Measurements from ENCODE around the gene ATG16L2.
"Not testable (repeated sequence)": the region's sequence is repeated elsewhere in the genome, so short reads cannot be mapped to it uniquely, and the experiment has no call there.

ATG16L2 gene

GRCh38 chr11:72805216-72805615 is 9.0 kb upstream of the ATG16L2 start:
- DNase-seq, result no peak

- not testable (repeated sequence) for DNase-seq
These were observed 7.8 kb upstream of the ATG16L2 start for GRCh38 chr11:72806378-72806777.

GRCh38 chr11:72807021-72807693 is 7.1 kb upstream of the ATG16L2 start:
- DNase-seq, result no peak

GRCh38 chr11:72807792-72808191 is 6.4 kb upstream of the ATG16L2 start:
- DNase-seq, result no peak

GRCh38 chr11:72808331-72808798 is 5.8 kb upstream of the ATG16L2 start:
- DNase-seq, result no peak

GRCh38 chr11:72811686-72812085 is 2.5 kb upstream of the ATG16L2 start:
- DNase-seq, result not testable (repeated sequence)

GRCh38 chr11:72812604-72812966 is 1.6 kb upstream of the ATG16L2 start:
- DNase-seq, result no peak

- peak; percentile 73 for DNase-seq
These were observed 1.1 kb upstream of the ATG16L2 start for GRCh38 chr11:72812967-72813739.

GRCh38 chr11:72813740-72814285 is 398 bp upstream of the ATG16L2 start:
- DNase-seq, result no peak

- no peak for DNase-seq
These were observed 953 bp downstream of the ATG16L2 start for GRCh38 chr11:72815110-72815618.

GRCh38 chr11:72816404-72816990 is 2.3 kb downstream of the ATG16L2 start:
- no peak for DNase-seq

GRCh38 chr11:72817966-72818365 is 3.8 kb downstream of the ATG16L2 start:
- DNase-seq, result no peak

GRCh38 chr11:72818971-72819370 is 4.8 kb downstream of the ATG16L2 start:
- no peak for DNase-seq

- no peak for DNase-seq
These were observed 6.4 kb downstream of the ATG16L2 start for GRCh38 chr11:72820439-72821139.

GRCh38 chr11:72821221-72821919 is 7.2 kb downstream of the ATG16L2 start:
- DNase-seq, result no peak

GRCh38 chr11:72821920-72822799 is 7.9 kb downstream of the ATG16L2 start:
- peak; percentile 93 for DNase-seq

- DNase-seq, result no peak
These were observed 9.0 kb downstream of the ATG16L2 start for GRCh38 chr11:72823105-72823804.

- DNase-seq, result no peak
These were observed 9.8 kb downstream of the ATG16L2 start for GRCh38 chr11:72824020-72824419.

- DNase-seq, result no peak
These were observed 10.7 kb downstream of the ATG16L2 start for GRCh38 chr11:72824811-72825505.

- DNase-seq, result no peak
These were observed 11.4 kb downstream of the ATG16L2 start for GRCh38 chr11:72825661-72826060.

Data from activated CD8-positive, alpha-beta memory T cell treated with anti-CD3 and anti-CD28 coated beads, Interleukin-2, amount 50 U/mL, for 4 hours (primary cell).